ENCODE results near the gene SMIM45.
"Not testable (repeated sequence)": the region's sequence is repeated elsewhere in the genome, so short reads cannot be mapped to it uniquely, and the experiment has no call there.

Gene SMIM45

GRCh38 chr22:41935509-41935908 lies 16.4 kb upstream of the SMIM45 start:
- no peak for DNase-seq

GRCh38 chr22:41936894-41937169 lies 15.1 kb upstream of the SMIM45 start:
- no peak for DNase-seq

- no peak for DNase-seq
These were observed 11.7 kb upstream of the SMIM45 start for GRCh38 chr22:41939981-41940831.

- peak; percentile 76 for DNase-seq
These were observed 10.9 kb upstream of the SMIM45 start for GRCh38 chr22:41940832-41941765.

- no peak for DNase-seq
These were observed 8.2 kb upstream of the SMIM45 start for GRCh38 chr22:41943661-41944209.

GRCh38 chr22:41946629-41947423 lies 5.1 kb upstream of the SMIM45 start, which contains the start of gene CENPM:
Gene CENPM (minus strand): TSS chr22:41947152. CDS start chr22:41947076, 76 bp downstream.
- peak; percentile 96 for DNase-seq

GRCh38 chr22:41947424-41948080 lies 4.4 kb upstream of the SMIM45 start:
- no peak for DNase-seq

GRCh38 chr22:41948142-41948541 lies 3.8 kb upstream of the SMIM45 start:
- DNase-seq, result no peak

GRCh38 chr22:41948928-41949296 lies 3.0 kb upstream of the SMIM45 start:
- not testable (repeated sequence) for DNase-seq

- DNase-seq, result no peak
These were observed 2.5 kb upstream of the SMIM45 start for GRCh38 chr22:41949297-41949965.

- DNase-seq, result no peak
These were observed 763 bp downstream of the SMIM45 start for GRCh38 chr22:41952713-41953112.

GRCh38 chr22:41957941-41958556 lies 6.1 kb downstream of the SMIM45 start:
- DNase-seq, result no peak

- no peak for DNase-seq
These were observed 11.6 kb downstream of the SMIM45 start for GRCh38 chr22:41963453-41964111.

GRCh38 chr22:41964112-41964491 lies 12.2 kb downstream of the SMIM45 start:
- no peak for DNase-seq

GRCh38 chr22:41966225-41966606 lies 14.3 kb downstream of the SMIM45 start:
- DNase-seq, result no peak

GRCh38 chr22:41966607-41967240 lies 14.8 kb downstream of the SMIM45 start:
- peak; percentile 39 for DNase-seq

GRCh38 chr22:41968601-41969000 lies 16.7 kb downstream of the SMIM45 start:
- DNase-seq, result no peak

GRCh38 chr22:41969110-41969646 lies 17.2 kb downstream of the SMIM45 start, which contains the start of gene SEPTIN3:
Gene SEPTIN3 (plus strand): TSS chr22:41969443. CDS start chr22:41971493, 2,050 bp downstream.
- DNase-seq, result no peak

GRCh38 chr22:41970601-41971000 lies 18.7 kb downstream of the SMIM45 start:
- DNase-seq, result no peak

- DNase-seq, result no peak
These were observed 19.5 kb downstream of the SMIM45 start for GRCh38 chr22:41971431-41971830.

All from NCI-H1694 (cell line).